ENCODE results near the gene EIF4EBP3.

The EIF4EBP3 gene

DNA sequence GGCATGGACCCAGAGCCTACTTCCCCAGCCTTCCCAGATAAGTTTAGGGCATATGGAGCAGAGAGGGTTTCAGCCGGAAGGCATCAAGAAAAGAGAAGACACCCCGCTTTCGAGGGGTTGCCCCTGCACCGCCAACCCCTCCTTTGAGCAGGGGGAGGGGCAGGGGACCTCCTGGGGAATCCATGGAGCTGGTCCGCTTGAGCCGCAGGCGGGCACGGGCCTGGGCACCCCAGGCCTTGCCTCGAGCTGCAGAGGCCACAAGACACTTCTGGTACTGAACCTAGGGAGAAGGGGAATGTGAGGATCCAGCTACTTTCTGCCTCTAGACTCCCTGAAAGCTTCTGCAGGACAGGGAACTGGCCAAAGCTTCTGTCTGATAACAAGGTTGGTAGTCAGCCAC lies 11.1 kb downstream of the EIF4EBP3 start:
- TF ChIP-seq, protein P1, sequence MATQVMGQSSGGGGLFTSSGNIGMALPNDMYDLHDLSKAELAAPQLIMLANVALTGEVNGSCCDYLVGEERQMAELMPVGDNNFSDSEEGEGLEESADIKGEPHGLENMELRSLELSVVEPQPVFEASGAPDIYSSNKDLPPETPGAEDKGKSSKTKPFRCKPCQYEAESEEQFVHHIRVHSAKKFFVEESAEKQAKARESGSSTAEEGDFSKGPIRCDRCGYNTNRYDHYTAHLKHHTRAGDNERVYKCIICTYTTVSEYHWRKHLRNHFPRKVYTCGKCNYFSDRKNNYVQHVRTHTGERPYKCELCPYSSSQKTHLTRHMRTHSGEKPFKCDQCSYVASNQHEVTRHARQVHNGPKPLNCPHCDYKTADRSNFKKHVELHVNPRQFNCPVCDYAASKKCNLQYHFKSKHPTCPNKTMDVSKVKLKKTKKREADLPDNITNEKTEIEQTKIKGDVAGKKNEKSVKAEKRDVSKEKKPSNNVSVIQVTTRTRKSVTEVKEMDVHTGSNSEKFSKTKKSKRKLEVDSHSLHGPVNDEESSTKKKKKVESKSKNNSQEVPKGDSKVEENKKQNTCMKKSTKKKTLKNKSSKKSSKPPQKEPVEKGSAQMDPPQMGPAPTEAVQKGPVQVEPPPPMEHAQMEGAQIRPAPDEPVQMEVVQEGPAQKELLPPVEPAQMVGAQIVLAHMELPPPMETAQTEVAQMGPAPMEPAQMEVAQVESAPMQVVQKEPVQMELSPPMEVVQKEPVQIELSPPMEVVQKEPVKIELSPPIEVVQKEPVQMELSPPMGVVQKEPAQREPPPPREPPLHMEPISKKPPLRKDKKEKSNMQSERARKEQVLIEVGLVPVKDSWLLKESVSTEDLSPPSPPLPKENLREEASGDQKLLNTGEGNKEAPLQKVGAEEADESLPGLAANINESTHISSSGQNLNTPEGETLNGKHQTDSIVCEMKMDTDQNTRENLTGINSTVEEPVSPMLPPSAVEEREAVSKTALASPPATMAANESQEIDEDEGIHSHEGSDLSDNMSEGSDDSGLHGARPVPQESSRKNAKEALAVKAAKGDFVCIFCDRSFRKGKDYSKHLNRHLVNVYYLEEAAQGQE (IDR thresholded peaks at IDR 0.05; ENCODE audit: insufficient replicate concordance, low read depth), result no peak
- TF ChIP-seq SPI1 (IDR thresholded peaks at IDR 0.05; ENCODE audit: borderline replicate concordance, low read depth) (no peak), GABPA (IDR thresholded peaks at IDR 0.05; ENCODE audit: low read depth) (no peak)
- no peak overlapping the region for H3K4me3 ChIP-seq (replicated peaks; ENCODE audit: insufficient read depth, low read length)
- no peak overlapping the region for H3K27ac ChIP-seq (replicated peaks)
- no peak for DNase-seq (ENCODE audit: low read depth in 1 of 2, low spot score in 1 of 2)
- no peaks in the 10 kb centered on the region for H3K27me3 ChIP-seq (ENCODE audit: insufficient read depth, poor library complexity, severe bottlenecking)

DNA sequence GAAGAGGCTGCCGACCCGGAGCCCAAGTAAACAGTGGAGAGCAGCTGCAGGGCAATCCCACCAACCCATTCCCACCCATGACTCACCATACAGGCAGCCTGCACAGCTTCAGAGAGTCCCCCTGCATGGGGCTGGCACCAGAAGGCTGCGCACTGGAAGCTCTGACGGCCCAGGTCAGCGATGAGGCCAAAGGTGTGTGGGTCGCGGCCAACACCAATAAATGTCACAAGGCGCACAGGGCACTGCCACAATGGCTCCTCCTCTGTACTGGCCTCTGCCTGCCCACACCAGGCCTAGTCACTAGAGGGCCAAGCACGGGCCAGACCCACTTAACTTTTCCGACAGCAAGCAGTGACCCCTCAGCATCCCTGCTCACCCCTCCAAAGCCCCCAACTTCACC lies 12.8 kb downstream of the EIF4EBP3 start:
- no peak for TF ChIP-seq GABPA (IDR thresholded peaks at IDR 0.05; ENCODE audit: low read depth)
- TF ChIP-seq, protein P1 (IDR thresholded peaks at IDR 0.05; ENCODE audit: insufficient replicate concordance, low read depth), result no peak
- TF ChIP-seq, protein P2, sequence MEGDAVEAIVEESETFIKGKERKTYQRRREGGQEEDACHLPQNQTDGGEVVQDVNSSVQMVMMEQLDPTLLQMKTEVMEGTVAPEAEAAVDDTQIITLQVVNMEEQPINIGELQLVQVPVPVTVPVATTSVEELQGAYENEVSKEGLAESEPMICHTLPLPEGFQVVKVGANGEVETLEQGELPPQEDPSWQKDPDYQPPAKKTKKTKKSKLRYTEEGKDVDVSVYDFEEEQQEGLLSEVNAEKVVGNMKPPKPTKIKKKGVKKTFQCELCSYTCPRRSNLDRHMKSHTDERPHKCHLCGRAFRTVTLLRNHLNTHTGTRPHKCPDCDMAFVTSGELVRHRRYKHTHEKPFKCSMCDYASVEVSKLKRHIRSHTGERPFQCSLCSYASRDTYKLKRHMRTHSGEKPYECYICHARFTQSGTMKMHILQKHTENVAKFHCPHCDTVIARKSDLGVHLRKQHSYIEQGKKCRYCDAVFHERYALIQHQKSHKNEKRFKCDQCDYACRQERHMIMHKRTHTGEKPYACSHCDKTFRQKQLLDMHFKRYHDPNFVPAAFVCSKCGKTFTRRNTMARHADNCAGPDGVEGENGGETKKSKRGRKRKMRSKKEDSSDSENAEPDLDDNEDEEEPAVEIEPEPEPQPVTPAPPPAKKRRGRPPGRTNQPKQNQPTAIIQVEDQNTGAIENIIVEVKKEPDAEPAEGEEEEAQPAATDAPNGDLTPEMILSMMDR (IDR thresholded peaks at IDR 0.05; ENCODE audit: insufficient read depth, low read length), result no peak
- no peak for TF ChIP-seq SPI1 (IDR thresholded peaks at IDR 0.05; ENCODE audit: borderline replicate concordance, low read depth)
- TF ChIP-seq POLR2AphosphoS5 (IDR thresholded peaks at IDR 0.05; ENCODE audit: low read depth), result no peak
- no peak for DNase-seq (ENCODE audit: low read depth in 1 of 2, low spot score in 1 of 2)
- no peak overlapping the region for H3K27ac ChIP-seq (replicated peaks)
- H3K4me3 ChIP-seq (replicated peaks; ENCODE audit: insufficient read depth, low read length), result no peak overlapping the region
- no peaks in the 10 kb centered on the region for H3K27me3 ChIP-seq (ENCODE audit: insufficient read depth, poor library complexity, severe bottlenecking)

DNA sequence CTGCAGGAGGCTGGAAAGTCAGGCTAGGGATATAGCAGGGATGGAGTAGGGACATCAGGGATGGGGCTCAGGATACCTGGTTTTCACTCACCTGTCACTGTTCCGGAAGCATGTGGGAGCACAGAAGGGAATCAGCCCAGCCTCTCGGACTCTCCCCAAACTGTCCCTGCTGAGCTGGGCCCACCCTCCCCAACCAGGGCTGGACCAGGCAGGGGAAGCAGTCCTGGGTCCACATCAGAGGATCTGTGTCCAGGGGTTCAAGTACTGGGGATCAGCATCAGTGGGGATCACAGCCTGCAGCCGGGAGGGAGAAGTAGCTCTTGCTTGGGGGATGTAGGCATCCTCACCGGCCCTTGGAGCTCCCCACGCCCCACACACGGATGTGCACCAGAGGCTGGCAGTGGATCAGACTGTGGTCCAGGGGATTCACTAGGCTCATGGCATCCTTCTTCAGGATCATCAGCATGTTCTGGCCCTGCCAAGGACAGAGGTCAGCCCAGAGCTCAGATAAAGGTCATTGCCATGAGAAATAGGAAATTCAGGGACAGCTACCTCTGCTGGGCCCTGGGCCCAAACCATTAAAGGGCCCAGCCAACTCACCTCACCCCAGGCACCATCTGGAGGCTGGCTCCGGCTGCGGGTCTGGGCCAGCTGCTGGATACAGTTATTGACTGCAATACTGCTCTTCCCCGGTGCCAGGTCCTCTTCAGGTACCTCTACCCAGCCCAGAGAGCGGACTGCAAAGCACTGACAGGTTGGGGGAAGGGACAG lies 14.5 kb downstream of the EIF4EBP3 start:
- Histone ChIP-seq H3K27ac (replicated peaks) (no peak overlapping the region), H3K4me3 (replicated peaks; ENCODE audit: insufficient read depth, low read length) (no peak overlapping the region), H3K27me3 (ENCODE audit: insufficient read depth, poor library complexity, severe bottlenecking) (no peaks in the 10 kb centered on the region)
- TF ChIP-seq, protein P2 (IDR thresholded peaks at IDR 0.05; ENCODE audit: insufficient read depth, low read length), result no peak
- TF ChIP-seq SPI1 (IDR thresholded peaks at IDR 0.05; ENCODE audit: borderline replicate concordance, low read depth) (no peak), POLR2AphosphoS5 (IDR thresholded peaks at IDR 0.05; ENCODE audit: low read depth) (no peak), GABPA (IDR thresholded peaks at IDR 0.05; ENCODE audit: low read depth) (no peak)
- TF ChIP-seq, protein P1 (IDR thresholded peaks at IDR 0.05; ENCODE audit: insufficient replicate concordance, low read depth), result no peak
- no peak for DNase-seq (ENCODE audit: low read depth in 1 of 2, low spot score in 1 of 2)
